ENCODE data around the gene GRM7. TPM values are rescaled to one million over a fixed set of nuclear protein-coding genes. Genes with fewer than 3 reads are reported as not detected.

The GRM7 gene
- total RNA-seq, 2 donors from 2014 or later, result not detected

GRCh38 chr3:7760718-7761117 lies 899.8 kb downstream of the GRM7 start:
- H3K36me3 Mint-ChIP-seq (ENCODE audit: low read depth), result no peaks in the 10 kb centered on the region
- H3K9me3 ChIP-seq (ENCODE audit: control insufficient read depth, low read length, poor library complexity, severe bottlenecking), result no peaks in the 10 kb centered on the region
- ATAC-seq (no peak), DNase-seq (no peak)
- H3K4me1 Mint-ChIP-seq, result no peaks in the 10 kb centered on the region
- no peaks in the 10 kb centered on the region for H3K27me3 Mint-ChIP-seq
- no peak overlapping the region for H3K4me3 Mint-ChIP-seq
- no peak overlapping the region for H3K27ac Mint-ChIP-seq

DNA sequence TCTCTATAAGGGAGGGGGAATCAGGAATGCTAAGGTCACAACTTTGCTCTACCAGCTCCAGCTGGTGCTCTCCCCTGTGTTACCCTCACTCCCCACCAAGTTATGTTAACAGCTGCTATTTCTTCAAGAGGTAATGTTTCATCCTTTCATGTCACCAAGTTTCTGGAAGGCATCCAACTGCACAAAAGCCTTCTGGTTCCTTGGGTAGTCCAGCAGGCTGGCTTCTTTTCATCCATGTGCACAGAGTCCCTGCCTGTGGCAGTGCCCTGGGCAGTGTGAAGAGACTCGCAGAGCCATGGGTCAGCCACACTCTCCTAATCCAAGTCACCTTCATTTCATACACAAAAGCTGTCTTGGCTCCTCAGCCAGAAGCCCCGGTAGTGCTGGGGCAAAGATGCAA lies 903.2 kb downstream of the GRM7 start:
- Mint-ChIP-seq H3K4me3 (no peak overlapping the region), H3K4me1 (no peaks in the 10 kb centered on the region), H3K27ac (no peak overlapping the region), H3K36me3 (ENCODE audit: low read depth) (no peaks in the 10 kb centered on the region), H3K27me3 (no peaks in the 10 kb centered on the region)
- no peaks in the 10 kb centered on the region for H3K9me3 ChIP-seq (ENCODE audit: control insufficient read depth, low read length, poor library complexity, severe bottlenecking)
- ATAC-seq, result no peak
- no peak for DNase-seq

- Mint-ChIP-seq H3K4me1 (no peaks in the 10 kb centered on the region), H3K27ac (no peak overlapping the region)
Observed at GRCh38 chr3:7766530-7766929, 905.6 kb downstream of the GRM7 start.

GRCh38 chr3:7779331-7779730 lies 918.4 kb downstream of the GRM7 start:
- no peak overlapping the region for H3K27ac Mint-ChIP-seq
- no peak for ATAC-seq
- H3K4me3 Mint-ChIP-seq, result no peak overlapping the region

More at GRCh38 chr3:7766530-7766929, 905.6 kb downstream of the GRM7 start:
- H3K9me3 ChIP-seq (ENCODE audit: control insufficient read depth, low read length, poor library complexity, severe bottlenecking), result no peaks in the 10 kb centered on the region
- ATAC-seq (no peak), DNase-seq (no peak)
- Mint-ChIP-seq H3K4me3 (no peak overlapping the region), H3K36me3 (ENCODE audit: low read depth) (no peaks in the 10 kb centered on the region), H3K27me3 (no peaks in the 10 kb centered on the region)

GRCh38 chr3:7781395-7781794 lies 920.5 kb downstream of the GRM7 start:
- Mint-ChIP-seq H3K27me3 (no peaks in the 10 kb centered on the region), H3K27ac (no peak overlapping the region), H3K36me3 (ENCODE audit: low read depth) (no peaks in the 10 kb centered on the region), H3K4me1 (no peaks in the 10 kb centered on the region), H3K4me3 (no peak overlapping the region)
- DNase-seq (no peak), ATAC-seq (no peak)
- H3K9me3 ChIP-seq (ENCODE audit: control insufficient read depth, low read length, poor library complexity, severe bottlenecking), result no peaks in the 10 kb centered on the region

More at GRCh38 chr3:7779331-7779730, 918.4 kb downstream of the GRM7 start:
- H3K9me3 ChIP-seq (ENCODE audit: control insufficient read depth, low read length, poor library complexity, severe bottlenecking), result no peaks in the 10 kb centered on the region
- no peaks in the 10 kb centered on the region for H3K4me1 Mint-ChIP-seq
- DNase-seq, result no peak
- no peaks in the 10 kb centered on the region for H3K36me3 Mint-ChIP-seq (ENCODE audit: low read depth)
- no peaks in the 10 kb centered on the region for H3K27me3 Mint-ChIP-seq

- Mint-ChIP-seq H3K27me3 (no peaks in the 10 kb centered on the region), H3K4me1 (no peaks in the 10 kb centered on the region), H3K36me3 (ENCODE audit: low read depth) (no peaks in the 10 kb centered on the region), H3K27ac (no peak overlapping the region), H3K4me3 (no peak overlapping the region)
- ATAC-seq (no peak), DNase-seq (no peak)
- H3K9me3 ChIP-seq (ENCODE audit: control insufficient read depth, low read length, poor library complexity, severe bottlenecking), result no peaks in the 10 kb centered on the region
Observed at GRCh38 chr3:7787871-7788828, 927.2 kb downstream of the GRM7 start.

DNA sequence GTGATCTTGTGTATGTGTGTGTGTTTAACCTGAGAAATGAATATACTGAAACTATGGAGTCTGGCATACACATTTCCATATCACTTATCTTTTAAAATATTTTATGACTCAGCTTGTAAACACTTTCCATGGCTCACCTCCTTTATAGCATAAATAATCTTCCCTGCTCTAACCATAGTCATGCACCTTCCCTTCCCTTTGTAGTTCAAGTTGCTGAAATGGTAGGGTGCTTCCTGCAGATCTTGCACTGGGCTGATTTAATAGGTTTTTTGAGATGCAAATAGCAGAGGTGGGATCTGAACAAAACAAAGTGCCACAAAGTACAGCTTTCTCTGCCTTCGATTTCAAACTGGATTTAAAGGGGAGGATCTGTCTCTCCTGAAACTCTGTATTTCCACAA lies 928.0 kb downstream of the GRM7 start:
- Mint-ChIP-seq H3K27me3 (no peaks in the 10 kb centered on the region), H3K27ac (no peak overlapping the region), H3K4me1 (no peaks in the 10 kb centered on the region), H3K36me3 (ENCODE audit: low read depth) (no peaks in the 10 kb centered on the region), H3K4me3 (no peak overlapping the region)
- ATAC-seq (no peak), DNase-seq (no peak)
- no peaks in the 10 kb centered on the region for H3K9me3 ChIP-seq (ENCODE audit: control insufficient read depth, low read length, poor library complexity, severe bottlenecking)

- no peaks in the 10 kb centered on the region for H3K27me3 Mint-ChIP-seq
- H3K27ac Mint-ChIP-seq, result no peak overlapping the region
- DNase-seq (no peak), ATAC-seq (no peak)
- H3K4me3 Mint-ChIP-seq, result no peak overlapping the region
- H3K9me3 ChIP-seq (ENCODE audit: control insufficient read depth, low read length, poor library complexity, severe bottlenecking), result no peaks in the 10 kb centered on the region
- H3K36me3 Mint-ChIP-seq (ENCODE audit: low read depth), result no peaks in the 10 kb centered on the region
- H3K4me1 Mint-ChIP-seq, result no peaks in the 10 kb centered on the region
Observed at GRCh38 chr3:7789324-7789723, 928.4 kb downstream of the GRM7 start.

DNA sequence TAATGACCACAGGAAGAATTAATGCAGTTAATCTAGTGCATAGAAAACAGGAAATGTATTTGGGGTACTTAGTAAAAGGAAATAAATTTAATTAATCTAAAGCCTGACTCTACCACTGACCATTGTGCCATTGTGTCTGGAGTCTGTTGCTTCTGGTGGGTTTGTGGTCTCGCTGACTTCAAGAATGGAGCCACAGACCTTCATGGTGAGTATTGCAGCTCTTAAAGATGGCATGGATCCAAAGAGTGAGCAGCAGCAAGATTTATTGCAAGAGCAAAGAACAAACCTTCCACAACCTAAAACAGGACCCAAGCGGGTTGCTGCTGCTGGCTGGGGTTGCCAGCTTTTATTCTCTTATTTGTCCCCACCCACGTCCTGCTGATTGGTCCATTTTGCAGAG lies 929.2 kb downstream of the GRM7 start:
- DNase-seq, result no peak
- no peak overlapping the region for H3K4me3 Mint-ChIP-seq
- H3K9me3 ChIP-seq (ENCODE audit: control insufficient read depth, low read length, poor library complexity, severe bottlenecking), result no peaks in the 10 kb centered on the region
- ATAC-seq, result no peak
- no peaks in the 10 kb centered on the region for H3K36me3 Mint-ChIP-seq (ENCODE audit: low read depth)
- no peaks in the 10 kb centered on the region for H3K4me1 Mint-ChIP-seq
- no peaks in the 10 kb centered on the region for H3K27me3 Mint-ChIP-seq
- H3K27ac Mint-ChIP-seq, result no peak overlapping the region

All from T-helper 17 cell (primary cell).